GM18870 (cell line): ENCODE data around the gene RHBDL1.
"Not testable (repeated sequence)": the region's sequence is repeated elsewhere in the genome, so short reads cannot be mapped to it uniquely, and the experiment has no call there.

Experiments used
- ATAC-seq: cut with Tn5 transposase; IDR thresholded peaks from one replicate; pipeline ENCODE4 v1.9.1; 2021; ENCODE audit warnings: moderate library complexity; ENCODE audit not compliant: unreplicated experiment

RHBDL1 gene

DNA sequence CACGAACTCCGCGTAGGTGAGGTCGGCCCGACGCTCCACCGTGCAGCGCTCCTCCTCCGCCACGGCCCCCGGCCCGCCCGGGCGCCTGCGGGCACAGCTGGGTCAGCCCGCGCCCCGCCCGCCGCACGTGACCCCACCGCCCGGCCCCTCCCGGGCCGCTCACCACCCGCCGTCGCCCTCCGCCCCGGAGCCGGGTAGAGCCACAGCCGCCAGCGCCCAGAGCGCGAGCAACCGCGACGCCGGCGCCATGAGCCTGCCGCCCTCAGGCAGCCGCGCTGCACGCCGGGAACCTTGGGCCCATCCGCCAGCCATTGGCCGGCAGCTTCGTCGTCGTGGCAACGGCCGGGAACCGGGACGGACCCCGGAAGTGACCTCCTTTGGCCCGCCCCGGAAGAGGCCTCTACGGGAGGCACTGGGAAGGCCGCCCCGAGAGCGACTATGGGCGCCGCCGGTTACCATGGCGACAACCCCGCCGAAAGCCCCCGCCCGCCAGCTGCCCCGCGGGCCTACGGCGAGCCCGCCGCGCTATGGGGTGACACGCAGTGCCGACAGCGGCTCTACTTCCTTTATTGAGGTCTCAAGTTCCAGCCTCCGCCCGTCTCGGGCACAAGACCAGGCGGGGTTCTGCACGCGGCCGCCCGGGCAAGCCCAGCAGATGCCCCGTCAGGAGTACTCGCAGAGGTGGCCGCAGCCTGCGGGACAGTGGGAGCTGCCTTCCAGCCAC, 8.8 kb downstream of the RHBDL1 start, which contains the start of gene JMJD8:
Gene JMJD8, minus strand, starts transcription at position 264 of the 724 bp plus-strand sequence. Its CDS starts 15 bp downstream, at position 249.
- ATAC-seq, result peak; percentile 53

DNA sequence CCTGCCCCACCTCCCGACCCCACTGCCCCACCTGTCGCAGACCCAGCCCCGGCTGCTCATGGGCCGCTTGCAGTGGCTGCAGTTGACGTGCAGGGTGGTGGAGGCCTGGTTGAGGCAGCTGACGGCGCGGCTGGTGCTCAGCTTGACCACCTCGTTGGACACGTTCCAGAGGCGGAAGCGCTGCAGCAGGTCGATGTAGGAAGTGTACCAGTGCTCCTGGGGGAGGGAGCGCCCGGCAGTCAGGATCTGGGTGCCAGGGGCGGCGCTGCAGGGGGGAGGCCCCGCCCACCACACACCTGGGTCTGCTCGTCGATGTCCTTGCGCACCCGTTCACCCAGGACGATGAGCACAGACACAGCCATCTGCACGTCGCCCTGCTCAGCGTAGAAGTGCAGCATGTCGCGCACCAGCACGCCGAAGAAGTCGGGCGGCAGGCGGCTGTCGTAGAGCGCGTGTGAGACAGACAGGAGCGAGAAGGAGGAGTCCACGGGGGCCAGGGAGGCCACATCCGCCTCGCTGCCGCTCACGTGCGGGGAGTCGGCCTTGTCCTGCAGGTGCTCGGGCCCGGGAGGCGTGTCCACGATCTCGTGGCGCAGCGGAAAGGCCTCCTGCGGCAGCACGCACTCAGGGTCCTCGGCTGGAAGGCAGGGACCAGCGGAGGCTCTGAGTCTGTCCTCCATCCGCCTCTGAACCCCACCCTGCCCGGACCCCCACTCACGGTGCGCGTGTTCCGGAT, 9.7 kb downstream of the RHBDL1 start:
- ATAC-seq, result no peak

DNA sequence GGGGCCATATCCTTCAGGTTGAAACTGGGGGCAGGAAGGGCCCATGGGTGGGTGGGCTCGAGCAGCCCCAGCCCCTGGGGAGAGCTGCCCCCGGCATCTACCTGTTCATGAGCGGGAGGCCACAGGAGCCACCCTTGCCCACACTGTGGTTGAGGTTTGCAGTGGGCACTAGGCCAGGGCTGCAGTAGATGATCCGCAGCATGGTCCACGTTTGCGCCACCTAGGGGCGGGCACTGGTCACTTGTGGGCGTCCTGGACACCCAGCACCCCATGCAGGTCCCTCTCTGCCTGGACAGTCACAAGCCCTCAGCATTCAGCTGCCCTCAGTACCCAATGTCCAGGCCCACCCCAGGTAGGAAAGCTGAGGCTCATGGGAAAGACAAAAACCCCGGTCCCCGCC, 10.5 kb downstream of the RHBDL1 start:
- no peak for ATAC-seq

DNA sequence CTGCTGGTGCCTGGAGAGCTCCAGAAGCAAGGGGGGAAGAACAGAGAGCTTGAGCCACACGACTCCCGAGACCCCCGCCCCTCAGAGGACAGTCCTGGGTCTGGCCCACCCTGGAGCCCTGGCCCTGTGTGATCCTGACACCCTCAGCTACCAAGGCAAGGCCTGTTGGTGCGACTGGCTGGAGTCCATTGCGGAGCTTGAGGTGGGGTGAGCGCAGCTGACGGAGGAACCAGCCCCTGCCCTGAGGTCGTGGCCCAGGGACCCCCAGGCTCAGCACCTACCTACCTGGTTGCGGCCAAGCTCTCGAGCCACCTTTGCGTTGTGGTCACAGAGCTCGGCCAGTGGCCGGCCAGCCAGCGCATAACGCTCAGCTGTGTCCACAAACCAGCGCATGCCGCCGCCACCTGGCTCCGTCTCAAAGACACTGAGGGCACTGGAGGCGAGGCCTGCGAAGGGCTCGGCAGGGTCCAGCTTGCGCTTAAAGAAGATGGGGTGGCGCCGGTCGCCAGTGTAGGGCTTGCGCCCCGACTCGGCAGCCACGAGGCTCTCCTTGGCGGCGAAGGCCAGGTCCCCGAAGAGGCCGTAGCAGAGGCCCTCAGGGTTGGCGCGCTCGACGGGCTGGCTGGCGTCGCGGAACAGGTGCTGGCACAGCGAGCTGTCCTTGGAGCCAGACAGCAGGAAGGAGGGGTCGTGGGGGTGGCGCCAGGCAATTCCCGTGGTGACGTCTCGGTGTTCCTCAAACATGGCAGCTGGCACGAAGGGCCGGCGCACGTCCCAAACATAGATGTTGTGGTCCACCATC, 11.2 kb downstream of the RHBDL1 start:
- no peak for ATAC-seq

DNA sequence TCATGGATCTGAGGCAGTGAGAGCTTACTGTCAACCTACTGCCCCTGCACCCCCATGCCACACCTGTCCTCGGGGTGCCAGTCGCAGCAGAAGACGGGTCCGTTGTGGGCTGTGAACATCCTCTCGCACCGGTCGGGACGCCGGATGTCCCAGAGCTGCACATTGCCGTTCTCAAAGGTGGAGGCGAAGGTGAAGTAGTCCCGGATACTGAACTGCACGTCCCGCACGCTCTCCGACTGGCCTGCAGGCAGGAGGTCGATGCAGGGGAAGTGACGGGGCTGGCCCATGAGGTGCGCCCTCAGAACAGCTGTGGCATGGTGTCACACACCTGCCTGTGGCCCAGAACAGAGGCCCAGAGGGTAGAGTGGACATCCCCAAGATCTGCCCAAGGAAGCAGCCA, 12.0 kb downstream of the RHBDL1 start:
- no peak for ATAC-seq

DNA sequence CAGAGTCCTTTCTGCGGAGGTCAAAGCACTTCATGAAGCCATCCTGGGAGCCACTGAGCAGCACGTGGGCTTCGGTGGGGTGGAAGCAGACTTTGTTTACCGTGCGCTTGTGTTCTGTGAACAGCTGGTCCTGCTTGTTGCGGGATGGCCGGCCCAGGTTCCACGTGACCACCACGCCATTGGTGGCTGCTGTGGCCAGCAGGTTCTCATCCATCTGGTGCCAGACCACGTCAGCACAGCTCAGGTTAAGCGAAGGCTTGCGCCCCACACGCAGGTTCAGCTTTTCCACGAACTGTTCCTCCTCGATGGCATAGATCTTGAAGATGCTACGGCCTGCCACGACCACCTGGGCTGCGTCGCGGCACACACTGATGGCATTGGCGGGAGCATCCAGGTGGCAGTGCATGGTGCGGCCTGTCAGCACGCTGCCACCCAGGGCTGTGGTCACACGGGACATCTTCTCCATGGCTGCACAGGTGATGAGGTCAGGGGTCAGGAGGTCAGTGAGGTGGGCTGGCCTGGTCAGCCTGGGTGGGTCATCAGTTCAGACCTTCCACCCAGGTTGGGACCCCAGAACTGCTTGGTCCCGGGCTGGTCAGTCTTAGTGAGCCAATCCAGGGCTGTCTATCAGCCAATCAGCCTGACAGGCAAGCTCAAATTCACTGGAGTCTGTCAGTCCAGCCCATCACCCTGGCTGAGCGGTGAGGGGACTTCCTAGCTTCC, 13.9 kb downstream of the RHBDL1 start:
- no peak for ATAC-seq

DNA sequence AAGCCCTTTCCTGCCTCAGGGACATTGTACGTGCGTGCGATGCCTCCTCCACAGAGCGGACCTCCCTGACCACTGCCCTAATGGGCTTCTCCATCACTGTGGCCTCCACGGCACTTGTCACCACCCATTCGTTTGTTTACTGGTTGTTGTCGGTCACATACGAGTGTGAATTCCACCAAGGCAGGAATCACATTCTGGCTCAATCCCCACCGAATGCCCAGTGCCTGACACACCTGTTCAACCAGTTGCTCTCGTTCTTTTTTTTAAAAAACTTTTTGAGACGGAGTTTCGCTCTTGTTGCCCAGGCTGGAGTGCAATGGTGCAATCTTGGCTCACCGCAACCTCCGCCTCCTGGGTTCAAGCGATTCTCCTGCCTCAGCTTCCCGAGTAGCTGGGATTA, 15.8 kb downstream of the RHBDL1 start:
- not testable (repeated sequence) for ATAC-seq

DNA sequence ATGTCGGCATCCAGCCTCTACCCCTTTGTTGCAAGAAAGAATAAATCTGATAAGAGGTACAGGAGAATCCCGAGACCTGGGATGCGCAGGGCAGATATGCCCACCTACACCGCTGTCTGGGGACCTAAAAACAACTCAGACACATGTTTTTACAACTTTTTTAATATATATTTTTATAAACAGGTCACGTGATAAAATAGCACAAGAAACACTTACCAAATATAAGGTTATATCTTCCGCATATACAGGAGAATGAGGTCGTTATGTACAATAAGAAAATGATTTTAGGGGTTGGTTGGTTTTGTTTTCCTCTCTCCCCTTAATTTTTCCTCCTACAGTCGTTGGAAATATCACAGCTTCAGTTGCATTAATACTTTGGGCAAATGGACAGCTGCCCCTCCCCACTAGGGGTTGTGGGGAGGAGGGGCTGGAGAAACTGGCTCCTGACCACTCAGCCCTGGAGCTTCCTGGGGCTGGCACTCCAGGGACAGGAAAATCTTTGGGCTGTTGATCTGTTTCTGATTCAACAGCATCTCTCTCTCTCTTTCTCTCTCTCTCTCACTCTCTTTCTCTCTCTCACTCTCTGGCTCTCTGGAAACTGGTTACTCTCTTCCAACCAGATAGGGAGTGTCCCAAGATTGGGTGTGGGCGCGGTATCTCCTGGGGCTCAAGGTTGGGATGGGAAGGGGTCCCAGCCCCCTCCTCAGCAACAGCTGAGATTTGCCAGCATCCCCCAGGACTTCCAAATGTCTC, 17.1 kb downstream of the RHBDL1 start:
- ATAC-seq, result no peak

DNA sequence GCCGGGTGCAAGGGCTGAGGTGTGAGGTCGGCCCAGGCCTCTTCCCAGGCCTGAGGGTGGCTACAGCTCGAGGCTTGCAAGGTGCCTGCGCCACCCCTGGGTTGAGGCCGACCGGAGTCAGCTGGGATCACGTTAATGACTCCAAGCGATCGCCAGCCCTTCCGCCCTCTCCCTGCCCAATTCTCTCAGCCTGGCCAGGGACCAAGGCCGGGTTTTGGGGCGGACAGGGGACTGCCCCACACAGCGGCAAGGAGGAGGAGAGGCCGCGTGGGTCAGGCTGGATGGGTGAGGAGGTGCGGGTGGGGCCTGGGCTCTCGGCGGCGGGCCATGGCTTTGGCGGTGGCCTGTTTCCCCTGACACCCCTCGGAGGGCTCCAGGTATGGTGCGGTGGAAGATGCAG, 17.9 kb downstream of the RHBDL1 start:
- ATAC-seq, result no peak

DNA sequence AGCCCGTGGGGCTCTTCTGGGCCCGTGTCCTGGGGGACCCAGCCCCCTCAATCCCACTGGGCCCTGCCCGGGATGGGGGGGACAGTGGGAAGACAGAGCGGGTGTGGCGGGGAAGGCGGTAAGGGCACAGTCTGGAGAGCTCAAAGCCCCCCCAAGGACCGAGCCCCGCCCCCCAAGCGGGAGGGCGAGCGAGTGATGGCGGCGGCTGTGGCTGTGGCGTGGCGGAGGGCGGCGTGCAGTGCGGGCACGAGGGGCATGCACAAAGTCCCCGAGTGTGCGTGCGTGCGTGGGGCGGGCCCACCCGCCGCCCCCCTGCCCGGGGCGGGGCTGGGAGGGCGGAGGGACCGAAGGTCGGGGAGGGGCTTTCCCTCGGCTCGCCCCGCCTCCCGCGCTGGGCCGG, 18.3 kb downstream of the RHBDL1 start:
- ATAC-seq, result no peak

DNA sequence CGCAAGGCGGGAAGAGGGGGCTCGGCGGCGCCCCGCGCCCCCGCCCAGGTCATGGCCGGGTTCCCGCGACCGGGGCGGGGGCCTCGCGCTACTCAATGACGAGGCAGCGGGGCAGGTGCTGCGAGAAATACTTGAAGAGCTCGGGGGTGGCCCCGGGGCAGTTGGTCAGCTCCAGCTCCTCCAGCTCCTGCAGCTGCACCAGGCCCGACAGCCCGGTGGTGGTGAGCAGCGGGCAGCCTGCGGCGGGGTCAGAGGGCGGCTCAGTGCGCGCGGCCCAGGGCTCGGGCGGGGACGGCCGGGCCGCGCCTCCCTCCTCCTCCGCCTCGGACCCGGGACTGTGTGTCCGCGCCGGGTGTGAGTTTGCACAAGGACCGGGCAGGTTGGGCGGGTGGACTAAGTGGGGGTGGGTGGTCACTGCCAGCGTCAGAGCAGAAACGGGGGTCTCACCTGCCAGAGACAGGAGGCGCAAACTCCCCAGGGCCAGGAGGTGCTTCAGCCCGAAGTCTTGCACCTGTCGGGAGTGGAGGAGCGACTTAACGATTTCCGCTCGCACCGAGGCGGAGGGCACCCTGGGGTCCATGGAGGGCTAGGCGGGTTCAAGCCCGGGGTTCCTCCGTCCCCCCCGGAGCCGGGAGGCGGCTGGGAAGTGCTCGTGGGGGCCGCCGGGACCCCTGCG, 18.9 kb downstream of the RHBDL1 start:
- no peak for ATAC-seq

DNA sequence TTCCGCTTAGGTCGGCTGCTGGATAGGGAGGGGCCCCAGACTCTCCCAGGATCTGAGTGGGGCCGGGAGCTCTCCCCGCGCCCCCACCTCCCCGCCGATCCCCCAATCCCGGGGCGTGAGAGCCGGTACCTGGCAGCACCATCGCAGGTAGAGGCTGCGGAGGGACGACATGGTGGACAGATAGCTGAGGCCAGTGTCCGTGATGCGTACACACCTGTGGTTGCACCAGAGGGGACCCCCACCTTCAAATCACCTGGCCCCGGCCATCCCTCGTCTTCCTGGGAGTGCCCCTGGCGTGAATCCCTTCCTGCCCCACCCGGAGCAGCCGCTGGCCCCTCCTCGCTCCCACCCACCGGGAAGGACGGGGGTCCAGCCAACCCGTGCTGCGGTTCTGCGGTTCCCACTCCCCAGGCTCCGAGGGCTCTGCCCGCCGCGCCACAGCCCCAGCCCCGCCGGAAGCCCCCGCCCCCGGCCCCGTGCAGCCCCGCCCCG, 19.4 kb downstream of the RHBDL1 start:
- no peak for ATAC-seq

DNA sequence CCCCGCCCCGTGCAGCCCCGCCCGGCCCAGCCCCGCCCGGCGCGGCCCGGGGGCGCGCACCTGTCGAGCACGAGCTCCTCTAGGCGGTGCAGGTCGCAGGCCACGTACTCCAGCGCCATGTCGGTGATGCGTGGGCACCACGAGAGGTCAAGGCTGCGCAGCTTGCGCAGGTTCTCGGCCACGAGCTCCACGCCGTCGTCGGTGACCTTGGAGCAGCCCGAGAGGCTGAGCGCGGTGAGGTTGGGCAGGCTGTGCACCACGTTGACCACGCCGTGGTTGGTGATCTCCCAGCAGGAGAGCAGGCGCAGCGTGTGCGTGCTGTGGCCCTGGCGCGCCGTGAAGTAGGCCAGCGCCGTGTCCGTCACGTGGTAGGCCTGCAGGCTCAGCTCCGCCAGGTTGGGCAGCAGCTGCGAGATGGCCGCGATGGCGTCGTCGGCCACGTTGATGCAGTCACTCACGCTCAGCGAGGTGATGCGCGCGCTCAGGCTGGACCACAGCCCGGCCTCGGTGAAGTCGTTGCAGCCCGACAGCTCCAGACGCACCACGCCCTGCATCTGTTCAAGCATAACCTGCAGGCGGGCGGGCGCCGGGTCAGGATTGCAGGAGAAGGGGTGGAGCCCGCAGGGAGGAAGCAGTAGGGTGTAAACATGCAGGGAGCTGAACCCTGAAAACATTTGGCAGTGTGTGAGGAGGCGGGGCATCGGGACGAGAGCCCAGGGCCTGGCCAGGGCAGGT, 20.1 kb downstream of the RHBDL1 start:
- ATAC-seq, result no peak

DNA sequence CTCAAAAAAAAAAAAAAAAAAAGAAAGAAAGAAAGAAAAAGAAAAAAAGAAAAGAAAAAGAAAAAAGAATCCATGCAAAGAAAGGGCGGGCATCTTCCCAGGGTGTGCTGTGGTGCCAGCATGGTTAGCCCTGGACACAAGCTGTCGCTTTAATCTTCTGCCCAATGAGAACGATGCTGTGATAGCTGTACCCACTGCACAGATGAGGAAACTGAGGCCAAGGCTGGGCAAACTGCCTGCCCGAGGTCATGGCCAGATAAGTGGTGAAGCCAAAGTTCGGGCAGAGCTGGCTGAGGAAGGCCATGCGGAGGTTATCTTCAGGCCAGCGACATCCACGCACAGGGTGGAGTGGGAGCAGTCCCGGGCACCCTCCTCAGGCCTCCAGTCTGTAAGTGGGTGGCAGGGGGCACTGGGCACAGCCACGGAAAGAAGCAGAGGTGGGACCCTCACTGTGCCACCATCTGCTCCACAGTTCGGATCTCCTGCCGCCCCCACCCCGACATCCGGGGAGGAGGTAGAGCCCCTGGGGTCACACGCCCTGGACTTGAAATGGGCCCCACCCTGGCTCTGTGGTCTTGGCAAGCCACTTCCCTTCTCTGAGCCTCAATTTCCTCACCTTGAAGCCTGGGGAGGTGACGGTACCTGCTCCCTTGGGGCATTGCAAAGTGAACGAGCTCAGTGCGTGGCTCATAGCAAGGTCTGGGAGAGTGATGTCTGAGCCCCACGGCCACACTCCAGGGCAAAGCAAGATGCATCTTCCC, 23.6 kb downstream of the RHBDL1 start:
- ATAC-seq, result no peak

DNA sequence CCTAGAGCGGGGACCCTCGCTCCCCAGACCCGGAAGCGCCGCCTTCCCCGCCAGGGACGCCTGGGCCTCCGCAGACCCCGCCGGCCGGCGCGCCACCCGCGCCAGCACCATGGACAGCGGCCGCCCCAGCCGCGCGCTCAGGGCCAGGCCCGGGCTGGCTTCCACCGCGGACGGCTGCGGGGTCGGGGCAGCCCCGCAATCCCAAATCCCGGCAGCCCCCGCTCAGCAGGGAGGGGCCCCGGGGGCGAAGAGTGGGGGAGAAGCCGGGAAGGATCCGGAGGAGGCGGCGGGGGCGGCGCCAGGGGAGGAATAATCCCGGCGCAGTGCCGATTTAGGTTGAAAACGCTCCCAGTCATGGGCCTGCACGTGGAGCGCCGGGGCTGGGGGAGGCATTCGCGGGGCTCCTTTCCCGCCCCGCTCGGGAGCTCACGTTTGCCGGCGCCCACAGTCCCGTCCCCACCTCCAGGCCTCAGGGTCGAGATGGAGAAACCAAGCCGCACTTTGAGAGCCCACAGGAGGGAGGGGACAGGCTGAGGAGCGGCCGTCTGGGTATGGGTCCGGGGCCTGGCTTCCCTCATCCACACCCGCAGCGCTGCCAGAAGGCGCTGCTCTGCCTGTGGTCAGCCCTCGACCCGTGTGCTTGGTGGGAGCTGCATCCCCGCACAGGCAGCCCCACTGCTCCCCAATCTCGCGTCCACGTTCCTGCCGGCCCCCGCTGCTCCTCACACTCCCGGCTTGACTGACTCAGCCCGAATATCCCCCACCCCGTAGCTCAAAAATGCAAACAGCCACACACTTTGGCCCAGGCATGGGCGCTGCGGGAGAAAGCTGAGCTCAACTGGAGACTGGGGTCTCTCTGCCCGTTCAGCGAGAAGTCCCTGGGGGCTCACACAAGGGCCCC, 25.5 kb downstream of the RHBDL1 start:
- ATAC-seq, result no peak

DNA sequence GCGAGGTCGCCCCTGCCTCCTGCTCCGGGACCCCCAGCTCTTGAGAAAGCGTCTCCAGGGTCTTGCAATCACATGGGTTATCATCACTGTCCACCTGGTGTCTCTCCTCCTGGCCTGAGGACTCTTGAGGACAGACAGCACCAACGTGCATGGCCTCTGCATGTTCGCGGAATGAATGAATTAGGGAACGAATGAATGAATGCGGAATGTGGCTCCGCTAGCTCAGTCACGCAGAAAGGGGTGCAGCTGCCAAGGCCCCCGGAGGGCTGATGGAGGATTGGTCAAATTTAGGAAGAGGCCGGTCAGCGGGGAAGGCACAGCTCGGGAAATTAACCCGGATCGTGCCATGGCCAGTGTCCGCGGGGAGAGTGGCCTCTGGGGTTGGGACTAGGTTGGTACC, 26.9 kb downstream of the RHBDL1 start:
- ATAC-seq, result no peak

DNA sequence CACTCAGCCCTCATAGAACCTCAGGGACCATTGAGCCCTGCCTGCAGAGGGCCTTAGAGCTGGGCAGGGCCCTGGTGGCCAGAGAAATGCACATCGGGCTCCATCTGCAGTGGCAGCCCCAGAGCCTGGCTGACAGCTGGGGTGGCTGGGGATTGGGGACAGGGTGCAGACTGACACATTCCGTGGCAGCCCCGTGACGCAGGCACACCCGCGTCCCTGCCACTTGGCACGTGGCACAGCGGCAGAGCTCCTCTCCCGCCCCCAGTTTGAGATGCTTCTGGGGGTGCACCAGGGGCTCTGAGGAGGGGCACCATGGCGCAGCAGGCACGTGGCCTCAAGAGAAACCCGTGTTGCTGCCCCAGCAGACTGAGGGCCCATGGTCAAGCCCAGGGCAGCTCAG, 27.9 kb downstream of the RHBDL1 start:
- no peak for ATAC-seq
